NT2/D1 (cell line): ENCODE measurements around the gene MGLL.

Experiments
- SUZ12 ChIP-seq: IDR thresholded peaks from 2 replicates; pipeline ENCODE4 v1.6.1; 2011; ENCODE audit not compliant: insufficient read length, insufficient read depth; ENCODE audit errors: extremely low read depth
- YY1 ChIP-seq: IDR thresholded peaks from 2 replicates; pipeline ENCODE4 v1.6.1; 2011; ENCODE audit not compliant: insufficient read length, insufficient read depth
- ZNF274 ChIP-seq: IDR thresholded peaks from 2 replicates; pipeline ENCODE4 v1.6.1; 2011; ENCODE audit warnings: mild to moderate bottlenecking, low read depth, low read length

DNA sequence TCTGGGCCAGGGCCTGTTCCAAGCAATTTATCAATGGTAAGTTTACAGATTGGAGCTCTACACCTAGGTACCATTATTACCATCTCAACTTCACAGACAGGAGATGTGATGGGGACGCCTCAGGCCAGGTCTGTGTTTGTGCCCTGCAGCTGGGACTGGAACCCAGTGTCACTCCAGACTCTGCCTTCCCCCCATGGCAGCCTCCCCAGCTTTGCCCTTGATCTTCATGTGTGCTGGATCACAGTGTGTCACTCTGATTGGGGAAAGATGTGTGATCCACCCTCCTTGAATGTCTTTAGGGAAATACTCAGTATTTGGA lies 59.6 kb downstream of the MGLL start:
- TF ChIP-seq YY1 (no peak), ZNF274 (no peak), SUZ12 (no peak)
